GM18868 (cell line): ENCODE measurements around the gene EVI2A.
"Not testable (repeated sequence)": the region's sequence is repeated elsewhere in the genome, so short reads cannot be mapped to it uniquely, and the experiment has no call there.

Experiments used
- ATAC-seq: cut with Tn5 transposase; IDR thresholded peaks from one replicate; pipeline ENCODE4 v1.9.1; 2021; ENCODE audit warnings: mild to moderate bottlenecking, moderate library complexity; ENCODE audit not compliant: unreplicated experiment

Gene EVI2A

GRCh38 chr17:31321481-31321880 lies at the start of gene EVI2A:
Gene EVI2A, minus strand, starts transcription at chr17:31321622. Its CDS starts 2,609 bp downstream, at chr17:31319013.
- ATAC-seq, result peak; percentile 46

GRCh38 chr17:31369266-31369665 lies 47.8 kb upstream of the EVI2A start:
- ATAC-seq, result no peak

GRCh38 chr17:31366088-31366487 lies 44.7 kb upstream of the EVI2A start:
- no peak for ATAC-seq

GRCh38 chr17:31364012-31364411 lies 42.6 kb upstream of the EVI2A start:
- no peak for ATAC-seq

GRCh38 chr17:31357839-31358394 lies 36.5 kb upstream of the EVI2A start:
- no peak for ATAC-seq

- no peak for ATAC-seq
These were observed 35.7 kb upstream of the EVI2A start for GRCh38 chr17:31357091-31357490.

GRCh38 chr17:31355935-31356334 lies 34.5 kb upstream of the EVI2A start:
- ATAC-seq, result no peak

GRCh38 chr17:31349454-31349853 lies 28.0 kb upstream of the EVI2A start:
- no peak for ATAC-seq

- not testable (repeated sequence) for ATAC-seq
These were observed 23.8 kb upstream of the EVI2A start for GRCh38 chr17:31345191-31345747.

- ATAC-seq, result no peak
These were observed 18.7 kb upstream of the EVI2A start for GRCh38 chr17:31339906-31340661.

- ATAC-seq, result no peak
These were observed 7.8 kb upstream of the EVI2A start for GRCh38 chr17:31329221-31329620.

GRCh38 chr17:31328160-31328535 lies 6.7 kb upstream of the EVI2A start:
- no peak for ATAC-seq

GRCh38 chr17:31327534-31328159 lies 6.2 kb upstream of the EVI2A start:
- ATAC-seq, result no peak

- ATAC-seq, result no peak
These were observed 2.1 kb upstream of the EVI2A start for GRCh38 chr17:31323551-31323950.

GRCh38 chr17:31321966-31322365 lies 544 bp upstream of the EVI2A start:
- ATAC-seq, result no peak

- no peak for ATAC-seq
These were observed 631 bp downstream of the EVI2A start for GRCh38 chr17:31320791-31321190.

- ATAC-seq, result no peak
These were observed 1.2 kb downstream of the EVI2A start for GRCh38 chr17:31320241-31320640.

- no peak for ATAC-seq
These were observed 2.4 kb downstream of the EVI2A start for GRCh38 chr17:31318851-31319661.

- ATAC-seq, result no peak
These were observed 3.1 kb downstream of the EVI2A start for GRCh38 chr17:31318298-31318801.

GRCh38 chr17:31314782-31315100 lies 6.7 kb downstream of the EVI2A start:
- no peak for ATAC-seq
